OCI-LY7 (cell line): ENCODE measurements around the gene REPIN1. TPM values are rescaled to one million over a fixed set of nuclear protein-coding genes. Genes with fewer than 3 reads are reported as not detected.

Experiments
- BruUV-seq: library from RNA; stranded (reverse); fragments of 400-500 nt; replicated peaks from 2 replicates; lab custom pipeline; 2021; lab: Mats Ljungman, UMichigan
- CTCF ChIA-PET: fragments of 300-600 bp; sonication (Branson Sonifier 250); formaldehyde crosslinking; loops from one replicate; lab custom pipeline; 2022; ENCODE audit warnings: antibody characterized with exemption; ENCODE audit not compliant: unreplicated experiment; lab: Charles Lee
- POLR2A ChIA-PET: fragments of 300-600 bp; sonication (Branson Sonifier 250); formaldehyde crosslinking; loops from one replicate; lab custom pipeline; 2022; ENCODE audit warnings: antibody characterized with exemption; lab: Charles Lee
- DNase-seq: peaks from one replicate; pipeline ENCODE4 v3.0.0-alpha.2; 2015; ENCODE audit warnings: low spot score
- H2AFZ ChIP-seq: fragments of 200-600 bp; sonication (generic), shearing (Covaris generic); 2 replicates; pipeline ENCODE4 v1.6.1; 2014; ENCODE audit warnings: mild to moderate bottlenecking, antibody characterized with exemption, low read length, moderate library complexity
- H3K27ac ChIP-seq: fragments of 200-600 bp; sonication (generic); 2 replicates; pipeline ENCODE4 v1.5.1; 2014; ENCODE audit warnings: mixed run types, low read depth, mild to moderate bottlenecking, moderate library complexity, low read length, inconsistent platforms; ENCODE audit not compliant: poor library complexity, severe bottlenecking
- H3K36me3 ChIP-seq: fragments of 200-600 bp; sonication (generic); 2 replicates; pipeline ENCODE4 v1.6.1; 2014; ENCODE audit warnings: mild to moderate bottlenecking, antibody characterized with exemption, low read length, moderate library complexity, mixed read lengths; ENCODE audit not compliant: insufficient read depth
- H3K4me1 ChIP-seq: fragments of 200-600 bp; sonication (generic); 2 replicates; pipeline ENCODE4 v1.5.1; 2014; ENCODE audit warnings: mild to moderate bottlenecking, low read length; ENCODE audit not compliant: insufficient read depth, poor library complexity, severe bottlenecking
- H3K4me2 ChIP-seq: fragments of 200-600 bp; sonication (generic); 2 replicates; pipeline ENCODE4 v1.6.1; 2014; ENCODE audit warnings: mild to moderate bottlenecking, low read length
- H3K4me3 ChIP-seq: fragments of 200-600 bp; sonication (generic); 2 replicates; pipeline ENCODE4 v1.5.1; 2014; ENCODE audit warnings: mild to moderate bottlenecking, low read depth, low read length; ENCODE audit not compliant: poor library complexity, severe bottlenecking
- H3K79me2 ChIP-seq: fragments of 200-600 bp; sonication (generic); 2 replicates; pipeline ENCODE4 v1.6.1; 2016; ENCODE audit warnings: low read depth, mild to moderate bottlenecking, low read length, moderate library complexity, mixed read lengths; ENCODE audit not compliant: insufficient read depth
- H3K9me2 ChIP-seq: fragments of 200-600 bp; sonication (generic); 2 replicates; pipeline ENCODE4 v1.6.1; 2016; ENCODE audit warnings: mild to moderate bottlenecking, low read length, mixed read lengths; ENCODE audit not compliant: insufficient read depth
- H3K9me3 ChIP-seq: fragments of 200-600 bp; sonication (generic); 2 replicates; pipeline ENCODE4 v1.6.1; 2014; ENCODE audit warnings: mild to moderate bottlenecking, mixed run types, low read length, mixed read lengths
- H4K20me1 ChIP-seq: fragments of 200-600 bp; sonication (generic); 2 replicates; pipeline ENCODE4 v1.6.1; 2014; ENCODE audit warnings: mild to moderate bottlenecking, antibody characterized with exemption, low read length, moderate library complexity, mixed read lengths; ENCODE audit not compliant: insufficient read depth
- CTCF ChIP-seq: fragments of 200-600 bp; sonication (generic); conservative IDR thresholded peaks from 2 replicates; pipeline ENCODE4 v1.5.1; 2014; ENCODE audit warnings: mild to moderate bottlenecking, antibody characterized with exemption, low read length, moderate library complexity, mixed read lengths
- EZH2phosphoT487 ChIP-seq: fragments of 200-600 bp; sonication (generic); IDR thresholded peaks from 2 replicates; pipeline ENCODE4 v1.6.1; 2018; ENCODE audit warnings: low read depth, borderline replicate concordance, mild to moderate bottlenecking, mixed run types, antibody characterized with exemption, low read length, moderate library complexity, mixed read lengths
- intact Hi-C: fragments of 100-400 bp; cut with micrococcal nuclease; formaldehyde crosslinking; loops from one replicate; pipeline ENCODE4 v1.10.0; 2022; ENCODE audit not compliant: unreplicated experiment
- total RNA-seq, 2 experiments: library from RNA; depleted of rRNA in 1 of 2; stranded (reverse); fragments of >200 nt in 1 of 2; shearing (Covaris generic) in 1 of 2; gene quantifications; 2 replicates each; pipeline ENCODE4 v1.2.3, GENCODE V29; 2014 to 2022

Gene REPIN1
- total RNA-seq, 2 experiments from 2014 or later = 19.0 to 46.2 TPM

GRCh38 chr7:150377196-150377595 lies 8.6 kb downstream of the REPIN1 start:
- peak; percentile 33 for DNase-seq
- no peaks in the 10 kb centered on the region for H3K9me2 ChIP-seq
- H3K79me2 ChIP-seq = no peaks in the 10 kb centered on the region
- no peaks in the 10 kb centered on the region for H4K20me1 ChIP-seq
- intact Hi-C loops = loop anchor here (10.0 kb wide), 2 partner anchors 512 to 598 kb away; partner anchors contain the start of gene KCNH2
- H3K36me3 ChIP-seq = no peaks in the 10 kb centered on the region
- ChIA-PET POLR2A (interaction anchor here (1.0 to 2.1 kb wide), 6 partner anchors 8 to 30 kb away, joined by 3 to 16 read pairs (median 11); partner anchors contain the start of gene REPIN1), CTCF (no interaction called here)
- TF ChIP-seq EZH2phosphoT487 (no peak), CTCF (no peak)
- peaks cover 66% of the 10 kb centered on the region for H3K4me1 ChIP-seq
- H3K4me3 ChIP-seq = peak overlapping the region; percentile 93
- no peaks in the 10 kb centered on the region for H3K9me3 ChIP-seq
- BruUV-seq = no TSS peak
- H3K27ac ChIP-seq = peak overlapping the region; percentile 24
- H2AFZ ChIP-seq = no peak overlapping the region
- H3K4me2 ChIP-seq = peak overlapping the region; percentile 94

- POLR2A ChIA-PET = interaction anchor here (1.0 to 2.1 kb wide), 6 partner anchors 9 to 29 kb away, joined by 3 to 16 read pairs (median 11); partner anchors contain the start of gene REPIN1
- no peaks in the 10 kb centered on the region for H3K9me2 ChIP-seq
- H3K9me3 ChIP-seq = no peaks in the 10 kb centered on the region
- no peak for DNase-seq
- peak overlapping the region; percentile 24 for H3K27ac ChIP-seq
- H4K20me1 ChIP-seq = no peaks in the 10 kb centered on the region
- H3K79me2 ChIP-seq = no peaks in the 10 kb centered on the region
- peak overlapping the region; percentile 94 for H3K4me2 ChIP-seq
- peaks cover 71% of the 10 kb centered on the region for H3K4me1 ChIP-seq
- H3K36me3 ChIP-seq = no peaks in the 10 kb centered on the region
- no peak overlapping the region for H2AFZ ChIP-seq
- CTCF ChIA-PET = interaction anchor here (1.1 kb wide), 1 partner anchor 9 kb away, joined by 3 read pairs; the partner anchor contains the start of gene REPIN1
- BruUV-seq = no TSS peak
- TF ChIP-seq EZH2phosphoT487 (no peak), CTCF (no peak)
- intact Hi-C loops = loop anchor here (10.0 kb wide), 2 partner anchors 513 to 597 kb away; partner anchors contain the start of gene KCNH2
- H3K4me3 ChIP-seq = peak overlapping the region; percentile 93
Observed at GRCh38 chr7:150377635-150378034, 9.0 kb downstream of the REPIN1 start.
